ENCODE results near the gene PLEKHM3.

PLEKHM3 gene

DNA sequence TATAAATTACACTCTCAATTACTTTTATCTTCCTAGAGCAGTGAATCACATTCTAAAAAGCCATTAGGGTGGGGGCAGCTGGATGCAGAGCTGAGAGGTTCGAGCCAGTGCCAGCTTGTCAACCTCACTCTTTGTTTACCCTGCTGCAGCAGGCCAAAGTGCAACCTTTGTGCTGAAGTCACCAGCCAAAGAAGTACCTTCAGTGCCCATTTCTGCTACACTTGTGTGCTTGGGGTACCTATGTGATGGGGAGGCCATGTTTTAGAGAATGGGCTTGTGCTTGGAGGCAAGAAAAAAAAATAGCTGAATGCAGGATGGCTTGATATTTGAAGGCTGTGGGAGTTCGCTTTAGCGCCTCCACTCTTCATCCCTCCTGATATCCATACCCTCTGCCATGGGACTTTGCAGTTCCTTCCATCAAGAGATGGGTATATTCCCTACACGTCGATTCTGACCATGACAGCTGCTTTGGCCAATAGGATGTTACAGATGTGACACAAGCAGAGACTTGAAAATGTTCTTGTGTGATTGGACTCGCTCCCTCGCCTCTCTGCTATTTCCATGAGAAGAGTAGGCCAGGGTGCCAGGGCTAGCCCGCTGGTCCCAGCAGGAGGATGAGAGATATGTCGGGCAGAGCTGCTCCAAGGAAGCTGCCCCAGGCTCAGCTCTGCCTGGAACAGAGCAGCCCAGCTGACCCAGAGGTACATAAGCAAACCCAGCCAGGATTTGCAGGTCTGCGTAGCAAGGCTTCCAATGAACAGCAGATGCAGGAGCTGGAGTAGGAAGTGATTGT lies 242.9 kb downstream of the PLEKHM3 start:
- no peak for DNase-seq

DNA sequence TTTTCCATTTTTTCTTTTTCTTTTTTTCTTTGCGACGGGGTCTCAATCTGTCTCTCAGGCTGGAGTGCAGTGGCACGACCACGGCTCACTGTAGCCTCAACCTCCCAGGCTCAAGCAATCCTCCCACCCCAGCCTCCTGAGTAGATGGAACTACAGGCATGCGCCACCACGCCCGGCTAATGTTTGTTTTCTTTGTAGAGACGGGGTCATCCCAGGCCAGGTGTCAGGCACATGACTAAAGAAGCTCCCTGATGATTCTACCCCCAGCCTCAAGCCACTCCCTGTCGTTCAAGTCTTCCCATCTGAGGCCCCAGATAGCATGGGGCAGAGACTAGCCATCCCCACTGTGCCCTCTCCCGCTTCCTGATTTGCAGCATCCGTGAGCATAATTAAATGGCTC lies 245.8 kb downstream of the PLEKHM3 start:
- DNase-seq = no peak

DNA sequence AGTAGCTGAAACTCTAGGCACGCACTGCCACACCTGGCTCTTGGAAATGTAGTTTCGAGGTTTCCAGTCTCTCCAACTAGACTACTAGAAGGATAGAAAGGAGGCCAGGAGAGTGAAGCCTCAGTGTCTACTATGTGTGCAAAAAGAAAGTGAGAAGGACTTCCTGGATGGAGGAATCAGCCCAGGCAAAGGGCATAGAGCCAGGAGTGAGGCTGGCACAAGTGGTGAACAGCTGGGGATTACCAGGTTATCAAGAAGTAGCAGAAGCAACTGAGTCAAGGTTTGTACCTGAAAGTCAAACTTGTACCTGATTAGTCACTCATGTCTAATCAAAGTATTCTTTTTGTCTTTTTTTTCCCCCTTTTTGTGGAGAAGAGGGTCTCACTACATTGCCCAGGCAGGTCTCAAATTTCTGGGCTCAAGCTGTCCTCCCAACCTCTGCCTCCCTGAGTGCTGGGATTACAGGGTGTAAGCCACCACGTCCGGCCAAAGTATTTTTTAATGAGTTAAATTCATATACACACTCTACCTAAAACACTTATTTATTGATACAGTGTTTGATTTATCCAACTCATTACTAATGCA lies 246.9 kb downstream of the PLEKHM3 start:
- no peak for DNase-seq

DNA sequence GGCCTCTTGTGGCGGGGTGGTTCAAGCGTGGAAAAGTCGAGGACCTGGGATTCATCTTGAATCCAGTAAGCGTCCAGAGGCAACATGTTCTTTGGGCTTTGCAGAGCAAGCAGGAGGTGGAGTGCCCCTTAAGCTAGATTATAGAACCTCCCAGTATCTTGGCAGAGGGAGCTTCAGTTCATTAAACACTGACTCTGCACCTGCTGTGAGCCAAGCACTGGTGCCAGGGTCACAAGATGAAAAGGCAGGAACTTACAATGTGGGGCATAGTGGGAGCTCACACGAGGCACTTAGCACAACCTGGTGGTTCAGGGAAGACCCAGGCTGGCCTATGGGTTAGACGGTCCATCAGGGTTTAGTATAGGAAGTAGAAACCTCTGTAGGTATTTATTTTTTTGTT lies 248.2 kb downstream of the PLEKHM3 start:
- DNase-seq = no peak

DNA sequence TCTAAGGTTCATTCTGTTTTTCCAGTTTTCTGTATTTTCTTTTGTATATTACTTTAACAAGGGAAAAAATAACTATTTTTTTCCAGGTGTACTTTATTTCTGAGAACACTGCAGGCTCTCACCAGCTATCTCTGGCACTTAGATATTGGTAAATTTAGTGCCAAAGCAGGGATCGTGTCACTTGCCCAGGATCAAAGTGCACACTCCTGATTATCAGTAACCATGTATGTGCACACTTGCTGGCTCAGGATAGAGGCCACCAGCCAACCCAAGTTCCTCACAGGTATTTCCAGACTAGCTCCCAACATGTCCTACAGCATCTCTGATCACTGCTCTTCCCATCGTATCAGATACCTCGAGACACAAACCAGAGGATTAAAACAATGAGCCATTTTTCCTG lies 249.9 kb downstream of the PLEKHM3 start:
- DNase-seq = no peak

DNA sequence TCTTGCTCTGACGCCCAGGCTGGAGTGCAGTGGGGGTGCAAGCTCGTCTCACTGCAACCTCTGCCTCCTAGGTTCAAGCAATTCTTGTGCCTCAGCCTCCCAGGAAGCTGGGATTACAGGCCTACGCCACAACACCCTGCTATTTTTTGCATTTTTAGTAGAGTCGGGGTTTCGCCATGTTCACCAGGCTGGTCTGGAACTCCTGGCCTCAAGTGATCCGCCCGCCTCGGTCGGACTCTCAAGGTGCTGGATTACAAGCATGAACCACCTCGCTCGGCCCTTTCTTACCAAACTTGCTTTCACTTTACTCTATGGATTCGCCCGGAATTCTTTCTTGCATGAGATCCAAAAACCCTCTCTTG lies 252.5 kb downstream of the PLEKHM3 start:
- no peak for DNase-seq

DNA sequence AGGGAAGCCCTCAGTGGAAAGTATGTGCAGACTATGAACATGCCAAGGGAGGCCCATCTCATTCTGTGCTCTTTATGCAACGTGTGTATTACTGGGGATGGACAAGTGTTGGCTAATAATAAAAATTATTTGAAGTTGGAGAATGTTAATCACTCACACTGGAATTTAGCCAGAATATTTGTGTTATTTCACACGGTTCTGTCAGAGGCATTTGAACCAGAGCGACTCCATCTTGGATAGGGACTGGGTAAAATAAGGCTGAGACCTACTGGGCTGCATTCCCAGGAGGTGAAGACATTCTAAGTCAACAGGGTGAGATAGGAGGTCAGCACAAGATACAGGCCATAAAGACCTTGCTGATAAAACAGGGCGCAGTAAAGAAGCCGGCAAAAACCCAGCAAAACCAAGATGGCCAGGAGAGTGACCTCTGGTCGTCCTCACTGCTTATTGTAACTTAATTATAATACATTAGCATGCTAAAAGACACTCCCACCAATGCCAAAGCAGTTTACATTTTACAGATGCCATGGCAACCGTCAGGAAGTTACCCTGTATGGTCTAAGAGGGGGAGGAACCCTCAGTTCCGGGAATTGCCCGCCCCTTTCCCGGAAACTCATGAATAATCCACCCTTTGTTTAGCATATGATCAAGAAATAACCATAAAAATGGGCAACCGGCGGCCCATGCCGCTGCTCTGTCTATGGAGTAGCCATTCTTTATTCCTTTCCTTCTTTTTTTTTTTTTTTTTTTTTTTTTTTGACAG lies 253.1 kb downstream of the PLEKHM3 start:
- DNase-seq = peak; percentile 50

DNA sequence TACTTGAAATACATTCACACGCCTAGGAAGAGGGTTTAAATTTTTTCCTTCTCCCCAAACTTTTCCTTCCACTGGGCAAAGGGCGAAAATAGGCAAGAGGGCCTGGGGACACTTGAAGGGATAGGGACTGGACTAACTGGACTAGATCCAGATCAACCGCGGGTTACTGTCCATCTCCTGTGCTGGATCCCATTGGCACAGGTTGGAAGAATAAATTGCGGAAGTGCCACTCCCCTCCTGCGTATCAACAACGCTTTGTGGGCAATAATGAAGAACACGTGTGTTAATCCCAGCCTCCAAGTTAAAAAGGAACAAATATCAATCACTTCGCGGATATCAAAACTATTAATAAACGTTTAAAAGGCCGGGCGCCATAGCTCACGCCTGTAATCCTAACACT lies 253.9 kb downstream of the PLEKHM3 start:
- no peak for DNase-seq
